HEK293 (cell line): Measurements from ENCODE around the gene CPNE2.

ENCODE experiments used
- BCL11A ChIP-seq: fragments of 450-650 bp; formaldehyde crosslinking; IDR thresholded peaks from 2 replicates; pipeline ENCODE4 v1.5.1; 2016; ENCODE audit warnings: low read depth, missing biosample characterization, missing genetic modification characterization
- CTCF ChIP-seq: fragments of 450-650 bp; formaldehyde crosslinking; IDR thresholded peaks from 2 replicates; pipeline ENCODE4 v1.5.1; 2016; ENCODE audit warnings: missing biosample characterization, missing genetic modification characterization
- ELK4 ChIP-seq: IDR thresholded peaks from 2 replicates; pipeline ENCODE4 v1.6.1; 2011; ENCODE audit warnings: mild to moderate bottlenecking, low read depth, low read length, borderline replicate concordance
- MZF1 ChIP-seq: fragments of 450-650 bp; formaldehyde crosslinking; IDR thresholded peaks from 2 replicates; pipeline ENCODE4 v1.5.1; 2017; ENCODE audit warnings: missing biosample characterization, missing genetic modification characterization, borderline replicate concordance
- ZBTB44 ChIP-seq: fragments of 450-650 bp; IDR thresholded peaks from 2 replicates; pipeline ENCODE4 v1.5.1; 2018; ENCODE audit warnings: missing biosample characterization, mild to moderate bottlenecking, missing genetic modification characterization
- ZFP41 ChIP-seq: fragments of 450-650 bp; formaldehyde crosslinking; IDR thresholded peaks from 2 replicates; pipeline ENCODE4 v1.5.1; 2016; ENCODE audit warnings: missing biosample characterization, missing genetic modification characterization, borderline replicate concordance
- ZNF10 ChIP-seq: fragments of 450-650 bp; formaldehyde crosslinking; IDR thresholded peaks from 2 replicates; pipeline ENCODE4 v1.5.1; 2017; ENCODE audit warnings: missing biosample characterization, missing genetic modification characterization
- ZNF121 ChIP-seq: fragments of 450-650 bp; formaldehyde crosslinking; IDR thresholded peaks from 2 replicates; pipeline ENCODE4 v1.5.1; 2016; ENCODE audit warnings: missing biosample characterization, missing genetic modification characterization
- ZNF138 ChIP-seq: fragments of 450-650 bp; formaldehyde crosslinking; IDR thresholded peaks from 2 replicates; pipeline ENCODE4 v1.5.1; 2016; ENCODE audit warnings: missing biosample characterization, missing genetic modification characterization, borderline replicate concordance
- ZNF146 ChIP-seq: fragments of 450-650 bp; formaldehyde crosslinking; IDR thresholded peaks from 2 replicates; pipeline ENCODE4 v1.5.1; 2016; ENCODE audit warnings: missing biosample characterization, missing genetic modification characterization
- ZNF324 ChIP-seq: fragments of 450-650 bp; formaldehyde crosslinking; IDR thresholded peaks from 2 replicates; pipeline ENCODE4 v1.5.1; 2016; ENCODE audit warnings: missing biosample characterization, missing genetic modification characterization
- ZNF530 ChIP-seq: fragments of 450-650 bp; formaldehyde crosslinking; IDR thresholded peaks from 2 replicates; pipeline ENCODE4 v1.5.1; 2016; ENCODE audit warnings: low read depth, missing biosample characterization, missing genetic modification characterization
- ZNF555 ChIP-seq: fragments of 450-650 bp; formaldehyde crosslinking; conservative IDR thresholded peaks from 2 replicates; pipeline ENCODE4 v1.5.1; 2017; ENCODE audit warnings: missing biosample characterization, mild to moderate bottlenecking, missing genetic modification characterization, inconsistent platforms
- ZNF660 ChIP-seq: fragments of 450-650 bp; IDR thresholded peaks from 2 replicates; pipeline ENCODE4 v1.5.1; 2018; ENCODE audit warnings: missing biosample characterization, mild to moderate bottlenecking, missing genetic modification characterization

- no peak for TF ChIP-seq ZBTB44 (tag by site-specific recombination)
- no peak for TF ChIP-seq ZNF555 (tag by site-specific recombination)
- no peak for TF ChIP-seq ZNF121 (tag by site-specific recombination)
- no peak for TF ChIP-seq ELK4
- no peak for TF ChIP-seq ZNF138 (tag by site-specific recombination)
- TF ChIP-seq CTCF = no peak
- no peak for TF ChIP-seq ZNF660 (tag by site-specific recombination)
- no peak for TF ChIP-seq BCL11A
- no peak for TF ChIP-seq ZNF10 (tag by site-specific recombination)
- no peak for TF ChIP-seq MZF1
- no peak for TF ChIP-seq ZNF324 (tag by site-specific recombination)
- no peak for TF ChIP-seq ZNF146
- no peak for TF ChIP-seq ZNF530 (tag by site-specific recombination)
- TF ChIP-seq ZFP41 (tag by site-specific recombination) = no peak
Observed at GRCh38 chr16:57178793-57179212, 86.4 kb downstream of the CPNE2 start.
